ENCODE results near the gene OPRL1.

Gene OPRL1

GRCh38 chr20:64080013-64080812, at the start of gene OPRL1:
Gene OPRL1 (plus strand): TSS chr20:64080082. CDS start chr20:64092721, 12,639 bp downstream.
- Histone ChIP-seq H3K9me2 (replicated peaks; ENCODE audit: insufficient read depth, low read length) (no peaks in the 10 kb centered on the region), H2AFZ (ENCODE audit: low read depth, low read length, severe bottlenecking) (peak within 1 kb of the TSS; percentile 43), H3K4me3 (ENCODE audit: insufficient read depth, low read length, poor library complexity, severe bottlenecking) (peak within 1 kb of the TSS; percentile 68), H3K4me2 (ENCODE audit: low read depth, low read length, poor library complexity, severe bottlenecking) (peak within 1 kb of the TSS; percentile 87), H3K27me3 (ENCODE audit: low read length) (no peaks in the 10 kb centered on the region), H3K27ac (ENCODE audit: low read depth, low read length) (peak within 1 kb of the TSS; percentile 95), H4K20me1 (ENCODE audit: low read depth, low read length) (no peaks in the 10 kb centered on the region), H3K79me2 (ENCODE audit: insufficient read depth, low read length) (no peaks in the 10 kb centered on the region), H3K9me3 (ENCODE audit: insufficient read depth, low read length) (no peaks in the 10 kb centered on the region), H3F3A (ENCODE audit: insufficient read depth) (peaks cover 36% of the 10 kb centered on the region), H3K36me3 (ENCODE audit: low read length) (no peaks in the 10 kb centered on the region), H3K9ac (ENCODE audit: low read length) (peak within 1 kb of the TSS; percentile 91)
- TF ChIP-seq EZH2phosphoT487 (conservative IDR thresholded peaks at IDR 0.05; ENCODE audit: low read length): no peak
- TF ChIP-seq CTCF (IDR thresholded peaks at IDR 0.05; ENCODE audit: insufficient read depth, low read length, poor library complexity, severe bottlenecking): no peak

- TF ChIP-seq EZH2phosphoT487 (conservative IDR thresholded peaks at IDR 0.05; ENCODE audit: low read length): no peak
- TF ChIP-seq CTCF (IDR thresholded peaks at IDR 0.05; ENCODE audit: insufficient read depth, low read length, poor library complexity, severe bottlenecking): no peak
- Histone ChIP-seq H3K79me2 (ENCODE audit: insufficient read depth, low read length) (no peaks in the 10 kb centered on the region), H3K9me2 (replicated peaks; ENCODE audit: insufficient read depth, low read length) (no peaks in the 10 kb centered on the region), H4K20me1 (ENCODE audit: low read depth, low read length) (no peaks in the 10 kb centered on the region), H3K9me3 (ENCODE audit: insufficient read depth, low read length) (no peaks in the 10 kb centered on the region), H3K4me2 (ENCODE audit: low read depth, low read length, poor library complexity, severe bottlenecking) (no peak overlapping the region), H3K4me3 (ENCODE audit: insufficient read depth, low read length, poor library complexity, severe bottlenecking) (no peak overlapping the region), H2AFZ (ENCODE audit: low read depth, low read length, severe bottlenecking) (no peak overlapping the region), H3K27me3 (ENCODE audit: low read length) (no peaks in the 10 kb centered on the region), H3F3A (ENCODE audit: insufficient read depth) (no peaks in the 10 kb centered on the region), H3K36me3 (ENCODE audit: low read length) (no peaks in the 10 kb centered on the region), H3K9ac (ENCODE audit: low read length) (no peak overlapping the region), H3K27ac (ENCODE audit: low read depth, low read length) (no peak overlapping the region)
Measured at GRCh38 chr20:64030371-64031134, 49.3 kb upstream of the OPRL1 start.

- no peak overlapping the region for H2AFZ ChIP-seq (ENCODE audit: low read depth, low read length, severe bottlenecking)
- H3K36me3 ChIP-seq (ENCODE audit: low read length): no peaks in the 10 kb centered on the region
- no peaks in the 10 kb centered on the region for H4K20me1 ChIP-seq (ENCODE audit: low read depth, low read length)
- no peak overlapping the region for H3K4me2 ChIP-seq (ENCODE audit: low read depth, low read length, poor library complexity, severe bottlenecking)
- no peak overlapping the region for H3K4me3 ChIP-seq (ENCODE audit: insufficient read depth, low read length, poor library complexity, severe bottlenecking)
- H3K9me2 ChIP-seq (replicated peaks; ENCODE audit: insufficient read depth, low read length): no peaks in the 10 kb centered on the region
- no peaks in the 10 kb centered on the region for H3K79me2 ChIP-seq (ENCODE audit: insufficient read depth, low read length)
- H3K9ac ChIP-seq (ENCODE audit: low read length): no peak overlapping the region
- H3K27me3 ChIP-seq (ENCODE audit: low read length): no peaks in the 10 kb centered on the region
- H3K9me3 ChIP-seq (ENCODE audit: insufficient read depth, low read length): no peaks in the 10 kb centered on the region
- TF ChIP-seq CTCF (IDR thresholded peaks at IDR 0.05; ENCODE audit: insufficient read depth, low read length, poor library complexity, severe bottlenecking) (no peak), EZH2phosphoT487 (conservative IDR thresholded peaks at IDR 0.05; ENCODE audit: low read length) (no peak)
- no peaks in the 10 kb centered on the region for H3F3A ChIP-seq (ENCODE audit: insufficient read depth)
- no peak overlapping the region for H3K27ac ChIP-seq (ENCODE audit: low read depth, low read length)
Measured at GRCh38 chr20:64031822-64032314, 48.0 kb upstream of the OPRL1 start.
